ENCODE measurements around the gene ARNT2.

ARNT2 gene

DNA sequence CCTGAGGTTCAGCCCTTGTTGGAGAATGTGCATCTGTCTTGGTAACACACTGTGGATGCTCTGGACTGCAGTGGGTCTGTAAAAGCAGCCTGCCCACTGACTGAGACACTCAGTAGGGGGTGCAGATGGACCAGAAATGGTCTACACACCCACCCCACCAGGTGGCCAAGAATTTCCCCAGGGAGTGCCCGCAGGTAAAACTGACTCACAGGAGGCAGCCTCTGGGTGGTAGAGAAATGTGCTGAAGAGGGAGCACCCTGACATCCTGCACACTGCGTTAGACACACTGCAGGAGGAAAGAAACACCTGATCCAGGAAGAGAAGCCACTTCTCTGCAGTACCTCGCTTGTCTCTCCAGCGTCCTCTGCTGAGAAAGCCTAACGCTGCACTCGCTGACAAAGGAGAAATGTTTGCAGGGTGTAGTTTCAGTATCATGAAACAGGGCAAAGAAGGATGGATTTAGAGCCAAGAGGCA, 181.4 kb downstream of the ARNT2 start:
- TF ChIP-seq, protein P1, sequence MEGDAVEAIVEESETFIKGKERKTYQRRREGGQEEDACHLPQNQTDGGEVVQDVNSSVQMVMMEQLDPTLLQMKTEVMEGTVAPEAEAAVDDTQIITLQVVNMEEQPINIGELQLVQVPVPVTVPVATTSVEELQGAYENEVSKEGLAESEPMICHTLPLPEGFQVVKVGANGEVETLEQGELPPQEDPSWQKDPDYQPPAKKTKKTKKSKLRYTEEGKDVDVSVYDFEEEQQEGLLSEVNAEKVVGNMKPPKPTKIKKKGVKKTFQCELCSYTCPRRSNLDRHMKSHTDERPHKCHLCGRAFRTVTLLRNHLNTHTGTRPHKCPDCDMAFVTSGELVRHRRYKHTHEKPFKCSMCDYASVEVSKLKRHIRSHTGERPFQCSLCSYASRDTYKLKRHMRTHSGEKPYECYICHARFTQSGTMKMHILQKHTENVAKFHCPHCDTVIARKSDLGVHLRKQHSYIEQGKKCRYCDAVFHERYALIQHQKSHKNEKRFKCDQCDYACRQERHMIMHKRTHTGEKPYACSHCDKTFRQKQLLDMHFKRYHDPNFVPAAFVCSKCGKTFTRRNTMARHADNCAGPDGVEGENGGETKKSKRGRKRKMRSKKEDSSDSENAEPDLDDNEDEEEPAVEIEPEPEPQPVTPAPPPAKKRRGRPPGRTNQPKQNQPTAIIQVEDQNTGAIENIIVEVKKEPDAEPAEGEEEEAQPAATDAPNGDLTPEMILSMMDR (IDR thresholded peaks at IDR 0.05; ENCODE audit: control extremely low read depth, extremely low read depth, low read depth, missing control alignments): no peak
- ChIA-PET CTCF (interaction anchor here (1.3 kb wide), 1 partner anchor 9 kb away, joined by 3 read pairs; no protein-coding TSS in a partner anchor), POLR2A (no interaction called here)
- no peak for DNase-seq (ENCODE audit: extremely low spot score)

DNA sequence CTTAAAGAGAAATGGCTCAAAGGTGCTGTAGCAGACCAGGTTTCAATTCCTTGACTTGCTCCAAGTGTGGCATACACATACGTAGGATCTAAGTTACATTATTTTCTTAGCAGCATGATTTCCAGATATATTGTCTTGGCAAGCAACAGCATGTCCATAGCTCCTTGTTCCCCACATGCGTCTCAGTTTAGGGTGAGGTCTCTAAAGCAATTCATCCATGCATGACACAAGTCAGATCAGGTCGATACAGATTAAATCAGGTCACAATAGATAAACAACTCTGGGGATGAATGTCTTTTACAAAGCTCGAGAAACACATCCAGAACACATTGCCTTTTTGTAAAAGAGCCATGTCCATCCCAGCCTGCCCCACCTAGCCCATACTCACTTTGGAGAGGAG, 182.0 kb downstream of the ARNT2 start:
- ChIA-PET CTCF (interaction anchor here (1.3 to 1.5 kb wide), 2 partner anchors 9 to 11 kb away, joined by 3 to 7 read pairs; no protein-coding TSS in a partner anchor), POLR2A (no interaction called here)
- TF ChIP-seq, protein P1 (IDR thresholded peaks at IDR 0.05; ENCODE audit: control extremely low read depth, extremely low read depth, low read depth, missing control alignments): no peak

DNA sequence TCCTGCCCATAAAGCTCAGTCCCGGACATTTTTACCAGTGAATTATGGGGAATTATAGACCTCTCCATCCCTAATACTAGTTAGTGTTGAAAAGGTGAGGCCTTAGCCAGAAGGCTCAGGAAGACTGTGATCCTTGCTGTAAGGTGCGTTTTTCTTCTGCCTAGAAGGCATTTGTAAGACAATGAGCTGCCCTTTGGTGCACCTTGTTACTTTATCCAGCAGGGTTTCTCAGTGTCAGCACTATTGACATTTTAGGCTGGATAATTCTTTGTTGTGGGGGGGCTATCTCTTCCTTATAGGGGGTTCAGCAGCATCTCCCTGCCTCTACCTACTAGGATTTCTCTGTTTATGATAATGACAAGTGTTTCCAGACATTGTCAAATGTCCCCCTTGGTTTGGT, 182.8 kb downstream of the ARNT2 start:
- no peak for DNase-seq (ENCODE audit: extremely low spot score)
- TF ChIP-seq, protein P1 (IDR thresholded peaks at IDR 0.05; ENCODE audit: control extremely low read depth, extremely low read depth, low read depth, missing control alignments): no peak
- ChIA-PET CTCF (interaction anchor here (1.3 to 1.5 kb wide), 2 partner anchors 8 to 10 kb away, joined by 3 to 7 read pairs; no protein-coding TSS in a partner anchor), POLR2A (no interaction called here)

More for the DNA sequence above, 182.0 kb downstream of the ARNT2 start:
- no peak for DNase-seq (ENCODE audit: extremely low spot score)

DNA sequence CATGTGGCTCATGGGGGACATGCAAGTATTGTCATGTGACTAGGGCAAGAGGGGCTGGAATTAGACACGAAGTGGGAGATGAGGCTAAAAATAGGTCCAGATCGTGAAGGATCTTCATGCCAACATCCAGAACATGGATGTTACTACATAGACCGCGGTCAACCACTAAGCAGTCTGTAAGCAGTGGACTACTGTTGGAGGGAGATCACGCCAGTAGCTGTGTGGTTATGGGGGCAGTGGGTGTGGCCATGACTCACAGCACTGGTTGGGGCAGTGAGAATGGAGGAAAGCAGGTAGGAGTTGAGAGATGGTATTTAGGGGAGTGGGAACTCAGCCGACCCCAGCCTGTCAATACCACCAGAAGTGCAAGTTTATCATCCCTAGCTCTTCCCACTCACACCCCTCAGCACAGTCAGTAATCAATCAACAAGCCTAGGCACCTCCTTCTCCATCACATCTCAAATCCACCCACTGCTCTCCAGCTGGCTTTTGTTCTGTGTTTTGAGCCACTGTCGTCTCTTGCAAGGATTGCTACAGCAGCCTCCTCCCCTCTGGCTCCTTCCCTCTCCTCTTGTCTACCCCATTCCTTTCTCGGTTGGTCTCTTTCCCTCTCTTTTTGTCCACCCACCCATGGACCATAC, 183.8 kb downstream of the ARNT2 start:
- ChIA-PET CTCF (no interaction called here), POLR2A (no interaction called here)
- TF ChIP-seq, protein P1 (IDR thresholded peaks at IDR 0.05; ENCODE audit: control extremely low read depth, extremely low read depth, low read depth, missing control alignments): no peak
- no peak for DNase-seq (ENCODE audit: extremely low spot score)

DNA sequence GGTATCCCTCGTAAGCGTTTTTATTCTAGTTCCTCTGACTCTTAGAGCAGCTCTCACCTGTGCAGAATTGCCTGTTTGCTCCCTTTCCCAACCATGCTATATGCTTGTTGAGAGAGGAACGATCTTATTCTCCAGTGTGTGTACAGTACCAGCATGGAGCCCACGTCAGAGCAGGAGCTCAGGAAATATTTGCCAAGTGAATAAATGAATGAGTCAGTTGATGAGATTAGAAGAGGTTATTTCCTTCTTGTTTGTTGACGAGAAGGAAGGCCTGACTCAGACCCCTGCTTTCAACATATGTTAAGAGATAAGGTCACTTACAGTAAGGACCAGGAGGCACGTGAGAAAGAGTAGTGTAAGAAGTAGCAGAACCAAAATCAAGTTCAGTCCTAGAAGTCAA, 184.6 kb downstream of the ARNT2 start:
- ChIA-PET CTCF (no interaction called here), POLR2A (no interaction called here)
- TF ChIP-seq, protein P1 (IDR thresholded peaks at IDR 0.05; ENCODE audit: control extremely low read depth, extremely low read depth, low read depth, missing control alignments): no peak
- no peak for DNase-seq (ENCODE audit: extremely low spot score)

DNA sequence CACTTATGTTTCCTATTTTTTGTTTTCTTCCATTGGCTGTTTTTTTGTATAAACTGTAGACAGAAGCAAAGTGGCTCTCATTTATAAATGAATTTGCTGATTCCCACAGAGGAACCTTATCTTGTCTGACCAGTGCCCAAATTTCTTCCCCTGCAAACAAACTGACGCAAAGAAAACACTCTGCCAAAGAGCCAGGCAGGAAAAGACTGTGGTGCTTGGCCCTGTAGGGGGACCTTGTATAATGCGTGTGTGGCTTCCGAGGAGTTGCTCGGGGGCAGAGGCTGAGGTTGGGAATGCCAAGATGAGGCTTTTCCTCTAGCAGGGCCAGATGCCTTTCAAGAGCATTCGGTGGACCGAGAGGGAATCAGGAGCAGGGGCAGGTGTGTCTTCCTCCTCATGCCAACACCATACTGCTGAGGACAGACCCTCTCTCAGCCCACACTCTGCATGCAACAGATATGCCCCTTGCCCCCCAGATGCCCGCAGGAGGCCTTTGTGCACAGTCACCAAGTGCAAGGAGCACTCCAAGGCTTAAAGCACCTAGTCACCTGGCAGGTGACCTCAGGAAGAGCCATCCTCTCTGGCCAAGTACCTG, 186.7 kb downstream of the ARNT2 start:
- CTCF ChIA-PET: no interaction called here
- POLR2A ChIA-PET: no interaction called here
- TF ChIP-seq, protein P1 (IDR thresholded peaks at IDR 0.05; ENCODE audit: control extremely low read depth, extremely low read depth, low read depth, missing control alignments): no peak
- no peak for DNase-seq (ENCODE audit: extremely low spot score)
